Small intestine (tissue), 7 donors: ENCODE data around the gene EIF4EBP2. TPM values are rescaled to one million over a fixed set of nuclear protein-coding genes. Genes with fewer than 3 reads are reported as not detected.
A peak's percentile ranks its signal among the peaks of the same experiment; 100 is the strongest.

Experiments
- DNase-seq, 2 donors: peaks; one replicate each; pipeline versions ENCODE4 v3.0.0 to v3.0.0-alpha.2; 2013
- FAIRE-seq: peaks from 2 replicates; lab custom pipeline; 2012; peaks lifted over from hg19 to GRCh38; lab: Jason Lieb, UNC
- H3K27ac ChIP-seq, 3 donors: one replicate each; pipeline ENCODE4 v1.5.1; 2013; ENCODE audit warnings: low read length in 2 of 3, mild to moderate bottlenecking in 2 of 3, control low read depth in 1 of 3, inconsistent platforms in 1 of 3, low read depth in 1 of 3, moderate library complexity in 1 of 3
- H3K27me3 ChIP-seq, 3 donors: one replicate each; pipeline ENCODE4 v1.6.1; 2013; ENCODE audit warnings: low read length in 3 of 3, inconsistent platforms in 1 of 3; ENCODE audit not compliant: control insufficient read depth in 3 of 3, insufficient read depth in 3 of 3
- H3K36me3 ChIP-seq, 3 donors: one replicate each; pipeline ENCODE4 v1.6.1; 2013; ENCODE audit warnings: low read length in 3 of 3, inconsistent platforms in 1 of 3, low read depth in 1 of 3, mild to moderate bottlenecking in 1 of 3, moderate library complexity in 1 of 3; ENCODE audit not compliant: control insufficient read depth in 3 of 3, insufficient read depth in 2 of 3
- H3K4me1 ChIP-seq, 3 donors: one replicate each; pipeline ENCODE4 v1.6.1; 2013; ENCODE audit warnings: low read length in 2 of 3, inconsistent platforms in 1 of 3, low read depth in 1 of 3, mild to moderate bottlenecking in 1 of 3, moderate library complexity in 1 of 3; ENCODE audit not compliant: control insufficient read depth in 3 of 3, insufficient read depth in 2 of 3
- H3K4me3 ChIP-seq, 3 donors: one replicate each; pipeline ENCODE4 v1.5.1; 2013; ENCODE audit warnings: low read length in 3 of 3, control low read depth in 1 of 3, inconsistent platforms in 1 of 3, low read depth in 1 of 3, mild to moderate bottlenecking in 1 of 3, moderate library complexity in 1 of 3
- H3K9me3 ChIP-seq, 2 donors: one replicate each; pipeline ENCODE4 v1.6.1; 2013; ENCODE audit warnings: low read depth in 1 of 2, low read length in 1 of 2; ENCODE audit not compliant: control insufficient read depth in 2 of 2, insufficient read depth in 1 of 2
- WGBS, 3 donors: extraction: QIAGEN DNeasy Blood & Tissue Kit; methylation state at CpG; one replicate each; pipeline ENCODE4 v1.1.7; 2013; 5-methylcytosine and 5-hydroxymethylcytosine counted together
- polyA plus RNA-seq, 4 donors: library from polyadenylated mRNA; stranded (reverse) in 3 of 4; unstranded in 1 of 4; fragments of 200-250 nt in 3 of 4; fragments of 120-200 nt in 1 of 4; gene quantifications; one replicate each; pipeline versions ENCODE4 v1.2.1 to v1.2.3, GENCODE V29; 2013
- donor health status: healthy with polysubstance abuse.
- donor health status: control.
- donor health status: control.
- donor health status: Bipolar disorder and iron deficiency.
- donor health status: healthy.

Gene EIF4EBP2
- polyA plus RNA-seq, 4 donors = 30.2 to 78.8 (median 61.8) TPM

DNA sequence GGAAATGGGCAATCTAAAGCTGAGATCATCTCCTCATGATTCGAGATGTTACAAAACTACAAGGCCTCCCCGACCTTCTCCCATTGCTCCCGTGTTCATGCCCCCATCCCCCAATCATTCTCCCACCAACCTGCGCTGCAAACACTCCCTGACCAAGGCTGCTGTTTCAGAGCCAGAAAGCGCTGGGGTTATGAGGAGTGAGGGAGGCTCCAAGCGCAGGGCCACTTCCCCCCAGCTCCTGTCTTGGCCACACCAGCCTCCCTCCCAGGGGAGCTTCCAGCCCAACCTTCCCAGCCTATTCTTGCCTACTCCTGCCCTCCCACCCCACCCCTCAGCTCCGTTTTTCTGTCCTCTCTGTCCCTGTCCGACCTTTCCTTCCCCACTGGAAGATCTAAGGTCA, 52.2 kb downstream of the EIF4EBP2 start:
- H3K36me3 ChIP-seq = no peaks in the 10 kb centered on the region
- no peak overlapping the region for H3K4me3 ChIP-seq
- peaks cover 0 to 6% (median 2%) of the 10 kb centered on the region in 3 donors for H3K4me1 ChIP-seq
- no peak for DNase-seq
- WGBS, 3 donors = 68 to 71% (median 69%) methylated on average over 8 of the region's 8 CpGs
- H3K27ac ChIP-seq = no peak overlapping the region
- H3K27me3 ChIP-seq = peaks cover 3 to 51% (median 6%) of the 10 kb centered on the region in 3 donors
- no peaks in the 10 kb centered on the region for H3K9me3 ChIP-seq
- FAIRE-seq = no peak

DNA sequence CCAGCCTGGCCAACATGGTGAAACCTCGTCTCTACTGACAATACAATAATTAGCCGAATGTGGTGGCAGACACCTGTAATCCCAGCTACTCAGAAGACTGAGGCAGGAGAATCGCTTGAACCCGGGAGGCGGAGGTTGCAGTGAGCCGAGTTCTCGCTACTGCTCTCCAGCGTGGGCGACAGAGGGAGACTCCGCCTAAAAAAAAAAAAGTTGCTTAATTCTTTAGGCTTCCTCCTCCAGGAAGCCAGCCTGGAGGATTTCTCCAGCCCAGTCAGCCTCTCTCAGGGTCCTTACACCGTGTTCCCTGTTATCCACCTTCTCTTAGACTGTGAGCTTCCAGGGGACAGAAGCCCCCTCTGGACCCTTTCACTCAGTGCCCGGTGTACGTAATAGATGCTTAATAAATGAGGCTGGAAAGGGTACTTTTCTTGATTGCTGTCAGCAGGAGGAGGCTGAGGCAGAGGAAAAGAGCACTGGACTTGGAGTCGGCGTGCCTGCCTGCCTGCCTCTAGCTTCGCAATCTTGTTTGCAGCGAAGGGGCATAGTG, 53.9 kb downstream of the EIF4EBP2 start:
- Histone ChIP-seq H3K27me3 (peaks cover 3 to 51% (median 6%) of the 10 kb centered on the region in 3 donors), H3K27ac (no peak overlapping the region), H3K36me3 (no peaks in the 10 kb centered on the region), H3K4me1 (peaks cover 0 to 6% (median 2%) of the 10 kb centered on the region in 3 donors), H3K4me3 (no peak overlapping the region), H3K9me3 (no peaks in the 10 kb centered on the region)
- DNase-seq (no peak), FAIRE-seq (no peak)
- WGBS, 3 donors = 37 to 51% (median 50%) methylated on average over 15 to 17 of the region's 17 CpGs

DNA sequence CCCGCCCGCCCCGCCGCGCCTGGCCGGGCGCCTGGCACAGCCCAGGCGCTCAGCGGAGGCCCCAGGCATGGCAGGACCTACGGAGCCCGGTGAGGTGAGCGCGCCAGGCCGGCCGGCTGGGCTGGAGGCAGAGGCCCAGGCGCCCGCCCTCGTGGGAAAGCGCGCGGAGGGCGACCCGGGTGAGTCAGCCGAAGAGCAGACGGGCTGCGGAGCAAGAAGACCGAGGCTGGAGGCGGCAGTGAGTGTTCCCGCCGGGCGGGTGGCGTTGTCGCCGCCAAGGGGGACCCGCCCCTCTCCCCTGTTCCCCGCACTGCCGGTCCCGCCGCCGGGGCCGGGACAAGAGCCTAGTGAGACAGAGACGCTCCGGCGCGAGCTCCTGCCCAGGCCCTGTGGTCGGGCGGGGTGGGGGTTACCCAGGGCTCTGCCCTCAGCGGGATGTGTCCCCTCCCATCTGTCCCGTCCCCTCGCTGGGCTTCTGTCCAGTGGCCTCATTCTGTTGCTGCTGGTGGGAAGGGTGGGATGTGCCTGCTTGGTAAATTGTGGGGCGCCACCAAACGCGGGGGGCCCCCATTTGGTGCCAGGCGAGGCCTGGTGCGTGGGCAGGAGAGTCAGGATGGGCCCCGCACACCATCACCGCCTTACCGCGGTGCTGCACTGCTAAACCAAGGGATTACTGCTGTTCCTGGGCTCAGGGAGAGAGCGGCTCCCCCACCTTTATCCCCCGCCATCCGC, 54.5 kb downstream of the EIF4EBP2 start:
- peaks cover 0 to 6% (median 2%) of the 10 kb centered on the region in 3 donors for H3K4me1 ChIP-seq
- peak; percentile 25 to 79 for DNase-seq
- H3K27me3 ChIP-seq = peaks cover 3 to 51% (median 6%) of the 10 kb centered on the region in 3 donors
- no peak for FAIRE-seq
- peak overlapping the region in 2 of 3 donors; percentile 18 to 24 for H3K4me3 ChIP-seq
- 3 to 7% (median 6%) methylated on average over 46 to 62 of the region's 62 CpGs for WGBS, 3 donors
- no peaks in the 10 kb centered on the region for H3K9me3 ChIP-seq
- no peaks in the 10 kb centered on the region for H3K36me3 ChIP-seq
- peak overlapping the region in 1 of 3 donors; percentile 46 for H3K27ac ChIP-seq

DNA sequence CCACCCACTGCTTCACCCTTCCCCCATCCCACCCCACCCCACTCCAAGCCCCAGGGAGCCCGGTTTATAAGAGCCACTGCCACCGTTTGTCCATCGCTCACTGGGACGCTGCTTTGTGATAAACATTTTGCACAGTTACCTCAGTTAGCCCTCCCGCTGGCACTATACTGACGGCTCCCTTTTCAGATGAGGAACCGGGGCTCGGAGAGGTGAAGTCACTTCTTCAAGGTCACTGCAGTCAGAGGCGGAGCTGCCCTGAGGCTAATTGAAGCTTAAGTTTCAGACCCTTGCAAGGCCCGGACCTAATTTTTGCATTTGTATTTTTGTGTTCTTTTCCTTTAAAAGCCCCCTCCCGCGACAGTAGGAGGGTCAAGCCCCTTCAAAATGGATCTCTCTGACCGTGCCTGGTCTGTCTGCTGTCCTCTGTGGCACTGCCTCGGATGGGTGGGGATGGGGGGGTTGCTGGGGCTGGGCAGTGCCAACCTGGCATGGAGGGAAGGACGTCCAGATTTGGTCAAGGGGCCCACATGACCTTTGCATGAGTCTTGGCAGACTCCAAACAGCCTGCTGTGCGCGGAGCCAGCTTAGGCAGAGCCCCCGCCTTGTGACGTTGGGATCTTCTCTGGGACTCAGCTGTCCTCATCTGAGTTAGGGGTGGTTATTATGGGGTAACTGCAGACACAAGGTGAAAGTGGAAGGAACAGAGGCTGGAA, 55.3 kb downstream of the EIF4EBP2 start:
- FAIRE-seq (no peak), DNase-seq (no peak)
- Histone ChIP-seq H3K27ac (no peak overlapping the region), H3K36me3 (no peaks in the 10 kb centered on the region), H3K27me3 (peaks cover 3 to 51% (median 6%) of the 10 kb centered on the region in 3 donors), H3K4me3 (no peak overlapping the region), H3K4me1 (peaks cover 0 to 6% (median 2%) of the 10 kb centered on the region in 3 donors), H3K9me3 (no peaks in the 10 kb centered on the region)
- 21 to 35% (median 34%) methylated on average over 19 of the region's 19 CpGs for WGBS, 3 donors

DNA sequence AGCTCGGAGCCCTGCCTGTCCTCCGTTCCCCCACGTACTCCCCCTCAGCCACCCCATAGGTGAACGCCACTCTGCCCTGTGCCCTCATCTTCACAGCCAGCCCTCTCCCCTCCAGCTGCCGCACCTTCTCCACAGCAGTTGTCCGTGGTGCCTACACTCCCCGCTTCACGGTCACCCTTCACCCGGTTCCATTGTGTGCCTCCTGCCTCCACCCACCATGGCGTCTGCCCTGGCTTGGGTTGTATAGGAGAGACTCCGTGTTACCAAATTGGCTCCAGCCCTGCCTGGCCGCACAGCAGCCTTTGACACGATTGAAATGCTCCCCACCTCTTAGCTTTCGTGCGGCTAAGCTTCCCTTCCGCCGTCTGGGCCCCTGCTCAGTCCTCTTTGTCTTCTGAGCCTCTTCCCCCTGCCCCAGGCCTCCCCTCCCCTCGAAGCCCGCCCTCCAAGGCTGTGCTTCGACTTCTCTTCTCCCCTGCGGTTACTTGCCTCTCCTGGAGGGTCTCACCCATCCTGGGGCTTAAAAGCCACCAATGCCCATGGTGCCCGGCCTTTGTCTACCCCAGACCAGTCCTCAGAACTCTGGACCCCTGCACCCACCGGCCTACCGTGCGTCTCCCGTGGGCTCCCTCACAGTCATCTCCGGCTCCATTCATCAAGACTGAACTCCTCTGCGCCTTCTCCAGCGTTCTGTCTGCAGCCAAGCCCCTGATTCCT, 56.0 kb downstream of the EIF4EBP2 start:
- H3K9me3 ChIP-seq = no peaks in the 10 kb centered on the region
- WGBS, 3 donors = 71 to 78% (median 74%) methylated on average over 29 of the region's 29 CpGs
- H3K4me1 ChIP-seq = peaks cover 0 to 6% (median 2%) of the 10 kb centered on the region in 3 donors
- H3K4me3 ChIP-seq = no peak overlapping the region
- peaks cover 3 to 51% (median 6%) of the 10 kb centered on the region in 3 donors for H3K27me3 ChIP-seq
- H3K27ac ChIP-seq = no peak overlapping the region
- H3K36me3 ChIP-seq = no peaks in the 10 kb centered on the region
- DNase-seq (no peak), FAIRE-seq (no peak)

DNA sequence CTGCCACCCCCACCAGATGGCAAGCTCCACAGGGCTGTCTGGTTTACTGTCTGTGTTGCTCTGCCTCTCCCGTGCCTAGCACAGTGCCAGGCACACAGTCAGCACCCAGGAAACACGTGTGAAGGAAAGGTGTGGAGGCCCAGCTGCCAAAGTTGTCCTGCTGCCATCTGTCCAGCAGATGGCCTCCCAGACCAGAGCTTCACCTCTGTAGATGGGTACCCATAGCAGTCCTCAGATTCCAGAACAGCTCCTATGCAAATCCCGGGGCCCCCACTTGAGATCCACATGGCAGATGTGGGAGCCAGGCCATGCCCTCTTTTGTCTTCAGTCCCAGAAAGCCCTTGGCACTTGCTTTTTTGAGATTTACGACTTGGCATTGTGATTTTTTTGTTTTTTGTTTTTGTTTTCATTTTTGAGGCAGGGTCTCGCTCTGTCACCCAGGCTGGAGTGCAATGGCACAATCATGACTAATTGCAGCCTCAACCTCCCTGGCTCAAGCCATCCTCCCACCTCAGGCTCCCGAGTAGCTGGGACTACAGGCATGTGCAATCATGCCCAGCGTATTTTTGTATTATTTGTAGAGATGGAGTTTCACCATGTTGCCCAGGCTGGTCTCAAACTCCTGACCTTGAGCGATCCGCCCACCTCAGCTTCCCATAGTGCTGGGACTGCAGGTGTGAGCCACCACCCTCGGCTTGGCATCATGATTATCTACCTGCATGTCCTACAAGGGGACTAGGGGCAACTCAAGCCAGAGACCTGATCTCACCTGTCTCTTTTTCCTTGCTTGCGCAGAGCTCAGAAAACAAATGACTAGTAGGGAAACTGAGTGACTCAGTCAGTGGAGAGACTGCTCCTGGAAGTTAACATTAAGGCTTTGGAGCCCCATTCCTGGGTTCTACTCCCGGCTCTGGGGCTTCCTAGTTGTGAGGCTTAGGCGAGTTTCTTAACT, 57.7 kb downstream of the EIF4EBP2 start:
- H3K36me3 ChIP-seq = no peaks in the 10 kb centered on the region
- H3K27me3 ChIP-seq = peaks cover 3 to 39% (median 6%) of the 10 kb centered on the region in 3 donors
- no peaks in the 10 kb centered on the region for H3K9me3 ChIP-seq
- no peak overlapping the region for H3K27ac ChIP-seq
- peak; percentile 48 to 63 for DNase-seq
- no peak overlapping the region for H3K4me3 ChIP-seq
- 49 to 56% (median 50%) methylated on average over 13 of the region's 13 CpGs for WGBS, 3 donors
- no peak for FAIRE-seq
- H3K4me1 ChIP-seq = peaks cover 0 to 6% (median 2%) of the 10 kb centered on the region in 3 donors

DNA sequence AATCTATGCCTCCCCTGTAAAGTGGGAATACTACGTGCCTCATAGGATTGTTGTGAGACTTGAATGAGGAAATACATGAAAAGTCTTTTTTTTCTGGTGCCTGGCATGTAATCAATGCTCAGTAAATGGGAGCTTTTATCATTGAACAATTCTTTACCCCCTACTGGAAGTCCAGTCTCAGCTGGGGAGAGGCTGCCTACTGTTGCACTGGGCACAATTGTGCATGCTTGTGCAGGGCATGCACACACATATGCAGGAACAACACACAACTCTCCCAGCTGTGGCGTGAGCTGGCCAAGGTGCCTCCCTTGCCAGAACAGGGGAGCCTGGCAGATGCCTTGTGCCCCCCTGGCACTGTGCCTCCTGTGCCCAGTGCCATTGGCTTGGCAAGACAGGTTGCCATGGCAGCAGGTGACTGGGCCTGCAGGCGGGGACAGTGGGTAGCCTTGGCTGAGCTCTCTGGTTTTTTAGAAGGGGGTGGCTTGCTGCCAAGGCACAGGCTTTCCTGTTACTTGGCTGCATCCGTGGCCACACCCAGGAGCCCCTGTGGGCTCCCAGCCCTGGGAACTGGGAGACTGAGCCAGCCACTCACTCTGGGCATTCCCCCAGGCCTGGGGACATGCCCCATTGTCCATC, 58.5 kb downstream of the EIF4EBP2 start:
- 28 to 39% (median 30%) methylated on average over 4 of the region's 4 CpGs for whole genome bisulfite sequencing, 3 donors
- no peak overlapping the region for H3K27ac ChIP-seq
- DNase-seq = no peak

More for the DNA sequence above, 58.5 kb downstream of the EIF4EBP2 start:
- Histone ChIP-seq H3K36me3 (no peaks in the 10 kb centered on the region), H3K4me1 (peaks cover 0 to 6% (median 2%) of the 10 kb centered on the region in 3 donors), H3K27me3 (peaks cover 3 to 35% (median 6%) of the 10 kb centered on the region in 3 donors), H3K9me3 (no peaks in the 10 kb centered on the region), H3K4me3 (no peak overlapping the region)
- no peak for FAIRE-seq
